ENCODE results near the gene QSOX2. TPM values are rescaled to one million over a fixed set of nuclear protein-coding genes. Genes with fewer than 3 reads are reported as not detected.

QSOX2 gene
- total and polyA plus RNA-seq, 2 experiments from 2014 or later: 9.2 to 29.2 TPM

DNA sequence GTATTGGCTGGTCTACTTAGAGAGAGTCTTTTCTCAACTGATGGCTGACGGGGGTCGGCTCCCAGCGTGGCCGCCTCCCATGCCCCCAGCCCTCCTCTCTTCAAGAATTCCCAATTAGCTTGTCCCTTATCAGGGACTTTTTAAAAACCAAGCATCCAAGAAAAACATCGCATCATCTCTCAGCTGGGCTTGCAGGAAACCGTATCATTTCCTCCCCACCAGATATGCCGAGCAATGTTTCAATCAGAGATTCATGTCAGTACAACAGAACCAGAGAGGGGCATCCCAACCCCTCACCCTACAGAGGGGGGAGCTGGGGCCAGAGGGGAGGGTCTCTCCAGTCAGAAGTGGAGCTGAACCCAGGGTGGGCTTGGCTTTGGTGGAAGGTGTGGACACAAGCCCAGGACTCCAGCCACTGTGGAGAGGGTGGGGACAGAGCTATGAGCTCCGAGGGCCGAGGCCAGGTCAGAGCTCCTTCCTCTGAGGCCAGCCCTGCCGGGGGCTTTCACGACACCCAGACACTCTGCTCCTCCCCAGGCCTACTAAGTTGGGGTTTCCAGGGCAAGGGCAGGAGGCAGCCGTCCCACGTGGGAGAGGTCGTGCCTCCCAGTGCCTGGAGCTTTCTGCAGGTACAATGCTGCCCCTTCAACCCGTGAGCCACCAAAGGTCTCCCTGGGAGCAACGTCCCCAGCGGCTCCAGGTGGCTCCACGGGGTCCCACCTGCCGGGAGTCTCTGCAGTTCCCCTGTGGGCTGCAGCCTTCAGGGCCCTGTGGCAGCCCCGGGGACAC lies 87.9 kb downstream of the QSOX2 start:
- no peaks in the 10 kb centered on the region for H4K20me1 ChIP-seq (replicated peaks; ENCODE audit: insufficient read depth)
- no peak overlapping the region for H3K4me3 ChIP-seq
- H3K79me2 ChIP-seq (replicated peaks; ENCODE audit: insufficient read depth): no peaks in the 10 kb centered on the region
- H3K9me2 ChIP-seq (ENCODE audit: insufficient read depth): no peaks in the 10 kb centered on the region
- H3F3A ChIP-seq (replicated peaks; ENCODE audit: low read depth): no peaks in the 10 kb centered on the region
- peaks cover under 1% of the 10 kb centered on the region; the same call in 2 of the 3 replicates for H3K36me3 Mint-ChIP-seq (ENCODE audit: low read depth)
- peaks cover 6% of the 10 kb centered on the region for H3K27me3 Mint-ChIP-seq (ENCODE audit: insufficient read depth, low read depth, poor library complexity)
- peaks cover 7% of the 10 kb centered on the region; the same call in 1 of the 3 replicates for H3K9me3 Mint-ChIP-seq
- no peak overlapping the region for H3K27ac ChIP-seq (ENCODE audit: low read depth)
- no peak overlapping the region for H3K27ac Mint-ChIP-seq
- no peak overlapping the region for H3K4me2 ChIP-seq
- H3K4me1 ChIP-seq (ENCODE audit: insufficient read depth): no peaks in the 10 kb centered on the region; the same call in 1 of the 2 replicates
- peaks cover 18% of the 10 kb centered on the region for H3K4me1 Mint-ChIP-seq
- no peak overlapping the region for H3K4me3 Mint-ChIP-seq
- H2AFZ ChIP-seq: no peak overlapping the region
- DNase-seq (ENCODE audit: low spot score): no peak
- H3K27me3 ChIP-seq (ENCODE audit: insufficient read depth): no peaks in the 10 kb centered on the region
- H3K36me3 ChIP-seq (ENCODE audit: insufficient read depth): no peaks in the 10 kb centered on the region
- no peak for ATAC-seq
- TF ChIP-seq CTCF (conservative IDR thresholded peaks at IDR 0.05; ENCODE audit: low read depth in 2 of 2) (no peak), ZNF114 (CRISPR knock-in tag; IDR thresholded peaks at IDR 0.05) (no peak), ZNF462 (CRISPR knock-in tag; IDR thresholded peaks at IDR 0.05) (no peak), POLR2AphosphoS5 (IDR thresholded peaks at IDR 0.05; ENCODE audit: low read depth) (no peak), NANOG (IDR thresholded peaks at IDR 0.05; ENCODE audit: borderline replicate concordance) (no peak), ZNF331 (CRISPR knock-in tag; IDR thresholded peaks at IDR 0.05; ENCODE audit: low read depth) (no peak), CREB1 (CRISPR knock-in tag; IDR thresholded peaks at IDR 0.05; ENCODE audit: low read depth) (no peak), EZH2phosphoT487 (IDR thresholded peaks at IDR 0.05; ENCODE audit: unreplicated experiment) (no peak), JUNB (IDR thresholded peaks at IDR 0.05; ENCODE audit: unreplicated experiment) (no peak), ETS1 (IDR thresholded peaks at IDR 0.05) (no peak)
- TF ChIP-seq, protein P1, sequence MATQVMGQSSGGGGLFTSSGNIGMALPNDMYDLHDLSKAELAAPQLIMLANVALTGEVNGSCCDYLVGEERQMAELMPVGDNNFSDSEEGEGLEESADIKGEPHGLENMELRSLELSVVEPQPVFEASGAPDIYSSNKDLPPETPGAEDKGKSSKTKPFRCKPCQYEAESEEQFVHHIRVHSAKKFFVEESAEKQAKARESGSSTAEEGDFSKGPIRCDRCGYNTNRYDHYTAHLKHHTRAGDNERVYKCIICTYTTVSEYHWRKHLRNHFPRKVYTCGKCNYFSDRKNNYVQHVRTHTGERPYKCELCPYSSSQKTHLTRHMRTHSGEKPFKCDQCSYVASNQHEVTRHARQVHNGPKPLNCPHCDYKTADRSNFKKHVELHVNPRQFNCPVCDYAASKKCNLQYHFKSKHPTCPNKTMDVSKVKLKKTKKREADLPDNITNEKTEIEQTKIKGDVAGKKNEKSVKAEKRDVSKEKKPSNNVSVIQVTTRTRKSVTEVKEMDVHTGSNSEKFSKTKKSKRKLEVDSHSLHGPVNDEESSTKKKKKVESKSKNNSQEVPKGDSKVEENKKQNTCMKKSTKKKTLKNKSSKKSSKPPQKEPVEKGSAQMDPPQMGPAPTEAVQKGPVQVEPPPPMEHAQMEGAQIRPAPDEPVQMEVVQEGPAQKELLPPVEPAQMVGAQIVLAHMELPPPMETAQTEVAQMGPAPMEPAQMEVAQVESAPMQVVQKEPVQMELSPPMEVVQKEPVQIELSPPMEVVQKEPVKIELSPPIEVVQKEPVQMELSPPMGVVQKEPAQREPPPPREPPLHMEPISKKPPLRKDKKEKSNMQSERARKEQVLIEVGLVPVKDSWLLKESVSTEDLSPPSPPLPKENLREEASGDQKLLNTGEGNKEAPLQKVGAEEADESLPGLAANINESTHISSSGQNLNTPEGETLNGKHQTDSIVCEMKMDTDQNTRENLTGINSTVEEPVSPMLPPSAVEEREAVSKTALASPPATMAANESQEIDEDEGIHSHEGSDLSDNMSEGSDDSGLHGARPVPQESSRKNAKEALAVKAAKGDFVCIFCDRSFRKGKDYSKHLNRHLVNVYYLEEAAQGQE (IDR thresholded peaks at IDR 0.05; ENCODE audit: unreplicated experiment): no peak
